Endodermal cell (in vitro differentiated cells): Measurements from ENCODE around the gene TMEM141. TPM values are rescaled to one million over a fixed set of nuclear protein-coding genes. Genes with fewer than 3 reads are reported as not detected.
"Not testable (repeated sequence)": the region's sequence is repeated elsewhere in the genome, so short reads cannot be mapped to it uniquely, and the experiment has no call there.

ENCODE experiments used
- DNase-seq: peaks from one replicate; pipeline ENCODE4 v3.0.0-alpha.2; 2017
- H3K27ac ChIP-seq: 2 replicates; pipeline ENCODE4 v1.5.1; 2013; ENCODE audit warnings: mild to moderate bottlenecking, low read depth, low read length, moderate library complexity
- H3K27me3 ChIP-seq: 2 replicates; pipeline ENCODE4 v1.6.1; 2013; ENCODE audit warnings: mild to moderate bottlenecking, low read length, moderate library complexity; ENCODE audit not compliant: insufficient read depth, control insufficient read depth, poor library complexity, severe bottlenecking
- H3K36me3 ChIP-seq: 2 replicates; pipeline ENCODE4 v1.7.0; 2013; ENCODE audit warnings: mild to moderate bottlenecking, low read length, moderate library complexity; ENCODE audit not compliant: control insufficient read depth, insufficient read depth
- H3K4me1 ChIP-seq: one replicate; pipeline ENCODE4 v1.7.0; 2013; ENCODE audit warnings: low read length; ENCODE audit not compliant: control insufficient read depth, insufficient read depth
- H3K4me3 ChIP-seq: 2 replicates; pipeline ENCODE4 v1.5.1; 2013; ENCODE audit warnings: mild to moderate bottlenecking, low read length, moderate library complexity
- H3K9ac ChIP-seq: 2 replicates; pipeline ENCODE4 v1.6.1; 2013; ENCODE audit warnings: mild to moderate bottlenecking, low read length, moderate library complexity; ENCODE audit not compliant: poor library complexity, severe bottlenecking; ENCODE audit errors: extremely low read depth
- H3K9me3 ChIP-seq: 2 replicates; pipeline ENCODE4 v1.6.1; 2013; ENCODE audit warnings: mild to moderate bottlenecking, low read length, moderate library complexity; ENCODE audit not compliant: control insufficient read depth
- H3K27ac Mint-ChIP-seq: 2 replicates; pipeline ENCODE4 v1.8.0; 2020; ENCODE audit warnings: mixed read lengths
- H3K27me3 Mint-ChIP-seq: 2 replicates; pipeline ENCODE4 v1.8.0; 2021; ENCODE audit warnings: mild to moderate bottlenecking, mixed read lengths; ENCODE audit not compliant: insufficient read depth
- H3K36me3 Mint-ChIP-seq: 2 replicates; pipeline ENCODE4 v1.8.0; 2020; ENCODE audit warnings: low read depth, mixed read lengths
- H3K4me1 Mint-ChIP-seq: 2 replicates; pipeline ENCODE4 v1.8.0; 2020; ENCODE audit warnings: mixed read lengths
- H3K4me3 Mint-ChIP-seq: 2 replicates; pipeline ENCODE4 v1.8.0; 2020; ENCODE audit warnings: mild to moderate bottlenecking, moderate library complexity, mixed read lengths
- H3K9me3 Mint-ChIP-seq: 2 replicates; pipeline ENCODE4 v1.8.0; 2020; ENCODE audit warnings: mild to moderate bottlenecking, mixed read lengths
- WGBS, 2 experiments: methylation state at CpG; one replicate each; pipeline versions ENCODE4 v1.1.5 to v1.1.7; 2013; ENCODE audit warnings: missing lambda C conversion rate in 2 of 2, mixed read lengths in 1 of 2; ENCODE audit not compliant: insufficient coverage in 1 of 2, insufficient read length in 1 of 2; 5-methylcytosine and 5-hydroxymethylcytosine counted together
- total RNA-seq, 2 donors: library from RNA; stranded (reverse); fragmentation: NEBNext Ultra II Directional in 1 of 2; extraction: Animal tissue kit (Norgen Biotek cat#: 25700) in 1 of 2; gene quantifications; 2 replicates in 1 of 2; 3 replicates in 1 of 2; pipeline ENCODE4 v1.2.1, GENCODE V29; 2021
- TF ChIP-seq, protein P1 (sequence below): fragments of 200-600 bp; sonication (generic); conservative IDR thresholded peaks from 2 replicates; pipeline ENCODE4 v1.5.0; 2021; ENCODE audit warnings: antibody characterized with exemption, mild to moderate bottlenecking

TMEM141 gene
- total RNA-seq, 2 donors from 2014 or later, result 215 to 339 TPM

DNA sequence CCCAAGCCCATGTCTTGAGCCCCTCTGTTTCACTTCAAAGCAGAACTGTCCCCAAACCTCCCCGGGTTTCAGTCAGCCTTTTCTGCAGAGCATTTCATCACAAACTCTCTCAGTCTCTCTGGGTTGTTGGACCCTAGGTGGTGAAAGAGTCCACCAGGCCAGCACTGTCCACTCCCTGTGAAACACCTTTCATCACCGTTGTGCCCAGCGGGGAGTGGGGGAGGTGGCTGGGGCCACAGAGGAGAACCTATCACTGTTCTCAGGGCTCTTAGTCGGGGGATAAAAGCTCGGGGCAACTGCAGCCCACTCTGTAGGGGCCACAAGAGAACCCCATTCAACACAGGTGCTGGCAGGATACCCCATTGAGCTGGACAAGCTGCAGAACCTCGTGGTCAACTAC is 11.2 kb downstream of the TMEM141 start:
- H3K9ac ChIP-seq, result no peak overlapping the region
- peaks cover 4% of the 10 kb centered on the region for H3K4me1 Mint-ChIP-seq
- H3K27me3 ChIP-seq, result no peaks in the 10 kb centered on the region
- H3K27me3 Mint-ChIP-seq, result peaks cover 25% of the 10 kb centered on the region
- no peaks in the 10 kb centered on the region for H3K4me1 ChIP-seq
- H3K9me3 ChIP-seq, result no peaks in the 10 kb centered on the region
- TF ChIP-seq, protein P1, sequence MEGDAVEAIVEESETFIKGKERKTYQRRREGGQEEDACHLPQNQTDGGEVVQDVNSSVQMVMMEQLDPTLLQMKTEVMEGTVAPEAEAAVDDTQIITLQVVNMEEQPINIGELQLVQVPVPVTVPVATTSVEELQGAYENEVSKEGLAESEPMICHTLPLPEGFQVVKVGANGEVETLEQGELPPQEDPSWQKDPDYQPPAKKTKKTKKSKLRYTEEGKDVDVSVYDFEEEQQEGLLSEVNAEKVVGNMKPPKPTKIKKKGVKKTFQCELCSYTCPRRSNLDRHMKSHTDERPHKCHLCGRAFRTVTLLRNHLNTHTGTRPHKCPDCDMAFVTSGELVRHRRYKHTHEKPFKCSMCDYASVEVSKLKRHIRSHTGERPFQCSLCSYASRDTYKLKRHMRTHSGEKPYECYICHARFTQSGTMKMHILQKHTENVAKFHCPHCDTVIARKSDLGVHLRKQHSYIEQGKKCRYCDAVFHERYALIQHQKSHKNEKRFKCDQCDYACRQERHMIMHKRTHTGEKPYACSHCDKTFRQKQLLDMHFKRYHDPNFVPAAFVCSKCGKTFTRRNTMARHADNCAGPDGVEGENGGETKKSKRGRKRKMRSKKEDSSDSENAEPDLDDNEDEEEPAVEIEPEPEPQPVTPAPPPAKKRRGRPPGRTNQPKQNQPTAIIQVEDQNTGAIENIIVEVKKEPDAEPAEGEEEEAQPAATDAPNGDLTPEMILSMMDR, result no peak
- 88 to 96% methylated on average over 6 of the region's 6 CpGs for WGBS, 2 experiments
- peak overlapping the region; percentile 17 for H3K27ac Mint-ChIP-seq
- no peak for DNase-seq
- H3K9me3 Mint-ChIP-seq, result no peaks in the 10 kb centered on the region
- peaks cover 13% of the 10 kb centered on the region for H3K36me3 ChIP-seq
- H3K27ac ChIP-seq, result no peak overlapping the region
- no peak overlapping the region for H3K4me3 Mint-ChIP-seq
- H3K4me3 ChIP-seq, result no peak overlapping the region
- H3K36me3 Mint-ChIP-seq, result peaks cover 27% of the 10 kb centered on the region

DNA sequence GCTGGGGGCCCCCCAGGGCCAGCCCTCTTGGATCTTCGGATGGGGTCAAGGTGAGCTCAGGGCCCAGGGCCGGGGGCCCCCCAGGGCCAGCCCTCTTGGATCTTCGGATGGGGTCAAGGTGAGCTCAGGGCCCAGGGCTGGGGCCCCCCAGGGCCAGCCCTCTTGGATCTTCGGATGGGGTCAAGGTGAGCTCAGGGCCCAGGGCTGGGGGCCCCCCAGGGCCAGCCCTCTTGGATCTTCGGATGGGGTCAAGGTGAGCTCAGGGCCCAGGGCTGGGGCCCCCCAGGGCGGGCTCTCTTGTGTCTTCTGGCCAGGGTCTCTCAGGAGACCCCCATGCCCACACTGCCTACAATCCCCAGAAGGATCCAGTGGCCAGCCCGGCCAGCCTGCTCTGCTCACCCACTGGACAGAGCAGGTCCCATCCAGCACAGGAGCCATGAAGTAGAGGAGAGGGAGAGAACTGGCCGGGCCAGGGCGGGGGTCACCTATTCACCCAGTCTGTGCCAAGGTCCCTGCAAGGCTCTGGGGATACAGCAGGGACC is 11.9 kb downstream of the TMEM141 start:
- DNase-seq, H3K9ac ChIP-seq, H3K4me1 ChIP-seq, H3K27ac ChIP-seq, H3K9me3 ChIP-seq, H3K9me3 Mint-ChIP-seq, H3K4me3 Mint-ChIP-seq, H3K27ac Mint-ChIP-seq, H3K27me3 ChIP-seq, H3K4me3 ChIP-seq, H3K4me1 Mint-ChIP-seq: not testable (repeated sequence)
- peaks cover 27% of the 10 kb centered on the region for H3K36me3 Mint-ChIP-seq
- peaks cover 24% of the 10 kb centered on the region for H3K27me3 Mint-ChIP-seq
- H3K36me3 ChIP-seq, result peaks cover 13% of the 10 kb centered on the region
- WGBS, 2 experiments, result 95 to 100% methylated on average over 2 to 8 of the region's 9 CpGs

DNA sequence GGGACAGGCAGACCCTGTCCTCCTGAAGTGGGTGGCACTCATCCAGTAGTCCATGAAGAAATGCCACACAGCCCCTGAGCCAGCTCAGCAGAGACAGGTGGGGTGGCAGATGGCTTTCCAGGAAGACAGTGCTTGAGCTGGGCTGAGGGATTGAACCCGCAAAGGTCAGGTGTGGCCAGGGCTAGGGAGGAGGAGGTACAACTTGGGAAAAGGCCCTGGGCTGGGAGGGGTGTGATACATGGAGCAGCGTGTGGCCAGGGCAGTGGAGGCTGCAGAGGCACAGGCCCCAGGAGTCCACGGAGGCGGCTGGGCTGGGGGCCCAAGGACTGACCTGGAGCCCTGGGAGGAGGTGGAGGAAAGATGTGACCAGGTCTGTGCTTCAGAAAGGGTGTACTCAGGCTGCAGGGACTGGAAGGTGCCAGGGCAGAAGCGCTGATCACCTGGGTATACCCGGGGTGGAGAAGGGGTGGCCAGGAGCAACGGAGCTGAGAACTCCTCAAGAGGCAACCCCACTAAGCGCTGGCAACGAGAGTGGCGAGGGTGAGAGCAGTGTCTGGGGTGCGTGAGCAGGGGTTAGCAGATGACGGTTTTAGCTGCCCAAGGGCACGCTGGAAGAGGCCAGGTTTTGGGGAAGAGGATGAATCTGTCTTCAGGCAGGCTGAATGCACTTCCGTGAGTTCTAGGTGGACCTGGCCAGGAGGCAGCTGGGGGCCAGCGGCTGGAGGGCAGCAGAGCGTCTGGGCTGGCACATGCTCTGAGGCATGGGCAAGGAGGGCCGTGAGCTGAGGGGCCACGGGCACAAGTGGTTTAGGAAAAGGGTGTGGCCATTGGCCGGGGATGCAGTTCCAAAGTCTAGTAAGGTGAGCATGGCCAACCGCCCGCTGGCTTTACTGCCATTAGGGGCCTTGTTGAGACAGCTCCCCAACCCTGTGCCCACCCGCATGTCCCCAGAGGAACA is 12.7 kb downstream of the TMEM141 start:
- no peaks in the 10 kb centered on the region for H3K9me3 Mint-ChIP-seq
- H3K27ac Mint-ChIP-seq, result no peak overlapping the region
- no peaks in the 10 kb centered on the region for H3K9me3 ChIP-seq
- no peaks in the 10 kb centered on the region for H3K27me3 ChIP-seq
- peaks cover 4% of the 10 kb centered on the region for H3K4me1 Mint-ChIP-seq
- peaks cover 22% of the 10 kb centered on the region for H3K27me3 Mint-ChIP-seq
- no peaks in the 10 kb centered on the region for H3K4me1 ChIP-seq
- no peak overlapping the region for H3K9ac ChIP-seq
- no peak overlapping the region for H3K4me3 ChIP-seq
- H3K4me3 Mint-ChIP-seq, result no peak overlapping the region
- peaks cover 13% of the 10 kb centered on the region for H3K36me3 ChIP-seq
- 95 to 97% methylated on average over 16 to 22 of the region's 22 CpGs for WGBS, 2 experiments
- no peak for DNase-seq
- H3K27ac ChIP-seq, result no peak overlapping the region
- H3K36me3 Mint-ChIP-seq, result peaks cover 27% of the 10 kb centered on the region
- TF ChIP-seq, protein P1, result no peak
